HEK293 (cell line): ENCODE results near the gene LARP1B.
"Not testable (repeated sequence)": the region's sequence is repeated elsewhere in the genome, so short reads cannot be mapped to it uniquely, and the experiment has no call there.

ENCODE experiments used
- CTCF ChIA-PET: fragments of 350-600 bp; formaldehyde crosslinking; extraction: SDS; loops from one replicate; lab custom pipeline; 2021; ENCODE audit warnings: antibody characterized with exemption; lab: Yijun Ruan, JAX
- POLR2A ChIA-PET: fragments of 300-600 bp; formaldehyde crosslinking; extraction: SDS; loops from one replicate; lab custom pipeline; 2020; ENCODE audit warnings: antibody characterized with exemption, inconsistent platforms; lab: Yijun Ruan, JAX
- H3K27ac ChIP-seq: fragments of 200-500 bp; sonication (Bioruptor generic); 2 replicates; pipeline ENCODE4 v1.5.1; 2014; ENCODE audit warnings: low read depth, low read length, control low read depth, inconsistent platforms; ENCODE audit errors: extremely low read depth
- H3K36me3 ChIP-seq, 2 experiments: fragments of 200-500 bp in 1 of 2; sonication (Bioruptor generic) in 1 of 2; 1 replicate in 1 of 2; 2 replicates in 1 of 2; pipeline ENCODE4 v1.5.1; 2014 to 2017; ENCODE audit warnings: inconsistent platforms in 2 of 2, low read length in 2 of 2; ENCODE audit not compliant: control insufficient read depth in 2 of 2, insufficient read depth in 1 of 2
- H3K4me1 ChIP-seq: fragments of 200-500 bp; sonication (Bioruptor generic); 2 replicates; pipeline ENCODE4 v1.5.1; 2014; ENCODE audit warnings: mild to moderate bottlenecking, low read length, inconsistent platforms; ENCODE audit not compliant: control insufficient read depth, insufficient read depth
- H3K4me3 ChIP-seq: 2 replicates; pipeline ENCODE4 v1.5.1; 2011; ENCODE audit warnings: low read depth, mild to moderate bottlenecking, control low read depth, low read length, moderate library complexity
- H3K9me3 ChIP-seq: fragments of 200-500 bp; sonication (Bioruptor generic); 2 replicates; pipeline ENCODE4 v1.5.1; 2014; ENCODE audit warnings: low read depth, low read length, inconsistent platforms; ENCODE audit not compliant: control insufficient read depth, insufficient read depth
- KLF16 ChIP-seq: fragments of 450-650 bp; formaldehyde crosslinking; IDR thresholded peaks from 2 replicates; pipeline ENCODE4 v1.5.1; 2017; ENCODE audit warnings: missing biosample characterization, missing genetic modification characterization
- MZF1 ChIP-seq: fragments of 450-650 bp; formaldehyde crosslinking; IDR thresholded peaks from 2 replicates; pipeline ENCODE4 v1.5.1; 2017; ENCODE audit warnings: missing biosample characterization, missing genetic modification characterization, borderline replicate concordance
- SCRT1 ChIP-seq: fragments of 450-650 bp; formaldehyde crosslinking; IDR thresholded peaks from 2 replicates; pipeline ENCODE4 v1.5.1; 2016; ENCODE audit warnings: missing biosample characterization, missing genetic modification characterization, borderline replicate concordance
- SETDB1 ChIP-seq: IDR thresholded peaks from one replicate; pipeline ENCODE4 v1.6.1; 2017; ENCODE audit warnings: mild to moderate bottlenecking, low read length, moderate library complexity, mixed read lengths; ENCODE audit not compliant: insufficient read length
- ZBTB8A ChIP-seq: fragments of 450-650 bp; formaldehyde crosslinking; IDR thresholded peaks from 2 replicates; pipeline ENCODE4 v1.5.1; 2016; ENCODE audit warnings: missing biosample characterization, missing genetic modification characterization
- ZNF24 ChIP-seq: fragments of 450-650 bp; formaldehyde crosslinking; IDR thresholded peaks from 2 replicates; pipeline ENCODE4 v1.5.1; 2016; ENCODE audit warnings: missing biosample characterization, missing genetic modification characterization
- ZNF426 ChIP-seq: fragments of 450-650 bp; formaldehyde crosslinking; IDR thresholded peaks from 2 replicates; pipeline ENCODE4 v1.5.1; 2017; ENCODE audit warnings: missing biosample characterization, missing genetic modification characterization, mild to moderate bottlenecking, inconsistent platforms, moderate library complexity
- ZNF548 ChIP-seq: fragments of 450-650 bp; formaldehyde crosslinking; IDR thresholded peaks from 2 replicates; pipeline ENCODE4 v1.5.1; 2016; ENCODE audit warnings: missing biosample characterization, missing genetic modification characterization
- ZNF621 ChIP-seq: fragments of 450-650 bp; formaldehyde crosslinking; IDR thresholded peaks from 2 replicates; pipeline ENCODE4 v1.5.1; 2017; ENCODE audit warnings: missing biosample characterization, missing genetic modification characterization
- ZNF629 ChIP-seq: fragments of 450-650 bp; formaldehyde crosslinking; IDR thresholded peaks from 2 replicates; pipeline ENCODE4 v1.5.1; 2017; ENCODE audit warnings: missing biosample characterization, missing genetic modification characterization
- ZNF639 ChIP-seq: fragments of 450-650 bp; formaldehyde crosslinking; IDR thresholded peaks from 2 replicates; pipeline ENCODE4 v1.5.1; 2016; ENCODE audit warnings: missing biosample characterization, missing genetic modification characterization
- ZNF670 ChIP-seq: fragments of 450-650 bp; formaldehyde crosslinking; IDR thresholded peaks from 2 replicates; pipeline ENCODE4 v1.5.1; 2016; ENCODE audit warnings: missing biosample characterization, missing genetic modification characterization, low read depth
- ZNF677 ChIP-seq: fragments of 450-650 bp; IDR thresholded peaks from 2 replicates; pipeline ENCODE4 v1.5.0; 2018; ENCODE audit warnings: missing biosample characterization, mild to moderate bottlenecking, missing genetic modification characterization, moderate library complexity
- TF ChIP-seq, protein P1 (sequence below): fragments of 450-650 bp; formaldehyde crosslinking; IDR thresholded peaks from 2 replicates; pipeline ENCODE4 v1.5.1; 2016; ENCODE audit warnings: missing biosample characterization, missing genetic modification characterization

The LARP1B gene

GRCh38 chr4:128255906-128256305 lies 194.8 kb downstream of the LARP1B start (continued):
- TF ChIP-seq ZNF426 (tag by site-specific recombination) (no peak), MZF1 (no peak)

DNA sequence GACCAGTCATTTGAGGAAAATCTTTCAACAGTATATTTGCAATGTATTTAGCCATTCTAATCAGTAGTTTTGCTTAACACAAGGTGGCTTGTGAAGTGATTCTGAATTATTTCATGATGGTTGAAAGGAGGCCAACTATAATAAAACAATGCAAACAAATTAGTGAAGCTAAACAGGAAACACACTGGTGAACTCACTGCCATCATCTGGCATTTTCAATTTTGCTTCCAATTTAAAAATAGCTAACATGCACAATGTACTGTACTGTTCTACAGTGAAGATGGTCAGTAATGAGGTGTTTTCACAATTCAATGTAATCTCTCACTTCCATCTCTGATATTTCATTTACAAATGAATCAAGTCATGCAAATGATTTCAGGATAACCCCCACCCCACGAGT lies 195.4 kb downstream of the LARP1B start:
- ChIA-PET CTCF (no interaction called here), POLR2A (no interaction called here)
- no peaks in the 10 kb centered on the region for H3K36me3 ChIP-seq
- TF ChIP-seq ZNF677 (tag by site-specific recombination) = no peak
- TF ChIP-seq, protein P1, sequence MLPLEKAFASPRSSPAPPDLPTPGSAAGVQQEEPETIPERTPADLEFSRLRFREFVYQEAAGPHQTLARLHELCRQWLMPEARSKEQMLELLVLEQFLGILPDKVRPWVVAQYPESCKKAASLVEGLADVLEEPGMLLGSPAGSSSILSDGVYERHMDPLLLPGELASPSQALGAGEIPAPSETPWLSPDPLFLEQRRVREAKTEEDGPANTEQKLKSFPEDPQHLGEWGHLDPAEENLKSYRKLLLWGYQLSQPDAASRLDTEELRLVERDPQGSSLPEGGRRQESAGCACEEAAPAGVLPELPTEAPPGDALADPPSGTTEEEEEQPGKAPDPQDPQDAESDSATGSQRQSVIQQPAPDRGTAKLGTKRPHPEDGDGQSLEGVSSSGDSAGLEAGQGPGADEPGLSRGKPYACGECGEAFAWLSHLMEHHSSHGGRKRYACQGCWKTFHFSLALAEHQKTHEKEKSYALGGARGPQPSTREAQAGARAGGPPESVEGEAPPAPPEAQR (tag by site-specific recombination) = no peak
- TF ChIP-seq SETDB1 = no peak
- no peak for TF ChIP-seq ZNF548 (tag by site-specific recombination)
- no peak for TF ChIP-seq KLF16 (tag by site-specific recombination)
- TF ChIP-seq ZNF639 (tag by site-specific recombination) = no peak
- TF ChIP-seq ZNF24 (tag by site-specific recombination) = no peak
- TF ChIP-seq ZBTB8A = no peak
- TF ChIP-seq ZNF621 (tag by site-specific recombination) = no peak
- TF ChIP-seq ZNF629 (tag by site-specific recombination) = no peak
- TF ChIP-seq SCRT1 (tag by site-specific recombination) = no peak
- no peak for TF ChIP-seq ZNF670 (tag by site-specific recombination)
- no peak overlapping the region for H3K4me3 ChIP-seq
- H3K4me1 ChIP-seq = no peaks in the 10 kb centered on the region; the same call in 1 of the 2 replicates
- H3K9me3 ChIP-seq = no peaks in the 10 kb centered on the region
- H3K27ac ChIP-seq = no peak overlapping the region

DNA sequence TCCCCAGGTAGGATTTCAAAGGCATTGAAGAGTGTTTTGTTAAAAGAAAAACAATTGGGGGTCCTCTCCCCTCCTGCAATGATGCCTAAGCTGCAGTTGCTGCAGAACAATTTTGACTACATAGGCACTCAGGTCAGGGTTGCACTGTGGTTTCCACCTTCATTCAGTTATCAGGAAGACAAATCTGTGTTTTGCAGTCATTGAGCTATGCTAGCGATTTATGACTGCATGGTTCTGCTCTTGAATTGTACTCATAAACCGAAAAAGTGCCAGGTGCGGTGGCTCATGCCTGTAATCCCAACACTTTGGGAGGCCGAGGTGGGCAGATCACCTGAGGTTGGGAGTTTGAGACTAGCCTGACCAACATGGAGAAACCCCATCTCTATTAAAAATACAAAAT lies 197.1 kb downstream of the LARP1B start:
- H3K4me3 ChIP-seq, CTCF ChIA-PET, POLR2A ChIA-PET, H3K4me1 ChIP-seq, H3K36me3 ChIP-seq, H3K9me3 ChIP-seq, H3K27ac ChIP-seq: not testable (repeated sequence)

DNA sequence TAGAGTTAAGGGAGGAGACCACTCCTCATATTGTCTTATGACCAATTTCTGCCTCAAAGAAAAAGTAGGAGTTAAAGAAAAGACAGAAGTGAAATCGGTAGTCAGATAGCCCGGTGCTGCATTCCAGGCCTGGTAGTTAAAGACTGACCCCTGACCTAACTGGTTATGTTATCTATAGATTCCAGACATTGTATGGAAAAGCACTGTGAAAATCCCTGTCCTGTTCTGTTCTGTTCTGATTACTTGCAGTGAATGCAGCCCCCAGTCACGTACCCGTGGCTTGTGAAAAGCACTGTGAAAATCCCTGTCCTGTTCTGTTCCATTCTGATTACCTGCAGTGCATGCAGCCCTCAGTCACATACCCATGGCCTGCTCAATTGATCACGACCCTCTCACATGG lies 198.8 kb downstream of the LARP1B start:
- POLR2A ChIA-PET = not testable (repeated sequence)

More for the DNA sequence above, 198.8 kb downstream of the LARP1B start:
- CTCF ChIA-PET, H3K4me1 ChIP-seq, H3K27ac ChIP-seq, H3K36me3 ChIP-seq, H3K4me3 ChIP-seq, H3K9me3 ChIP-seq: not testable (repeated sequence)
